ENCODE results near the gene TINCR. TPM values are rescaled to one million over a fixed set of nuclear protein-coding genes. Genes with fewer than 3 reads are reported as not detected.

TINCR gene
- total RNA-seq, 1 experiment from 2014 or later, result 0.34 TPM

DNA sequence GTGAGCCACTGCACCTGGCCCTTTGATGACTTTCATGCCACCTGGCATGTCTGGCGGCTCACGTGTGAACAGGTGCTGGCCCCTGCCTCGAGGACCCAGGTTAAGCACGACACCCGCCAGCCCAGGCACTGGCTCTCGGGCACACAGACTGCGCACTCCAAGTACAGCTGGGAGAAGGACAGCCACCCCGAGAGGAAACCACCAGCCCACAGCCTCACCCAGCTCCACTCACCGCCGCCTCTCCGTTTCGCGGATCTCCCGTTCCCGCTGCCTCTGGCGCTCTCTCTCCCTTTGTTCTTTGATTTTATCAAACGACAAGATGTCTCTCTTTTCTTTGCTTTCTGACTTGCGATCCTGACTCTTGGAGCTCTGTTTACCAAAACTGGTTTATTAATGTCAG is 27.4 kb upstream of the TINCR start:
- no peak for DNase-seq (ENCODE audit: low spot score)

DNA sequence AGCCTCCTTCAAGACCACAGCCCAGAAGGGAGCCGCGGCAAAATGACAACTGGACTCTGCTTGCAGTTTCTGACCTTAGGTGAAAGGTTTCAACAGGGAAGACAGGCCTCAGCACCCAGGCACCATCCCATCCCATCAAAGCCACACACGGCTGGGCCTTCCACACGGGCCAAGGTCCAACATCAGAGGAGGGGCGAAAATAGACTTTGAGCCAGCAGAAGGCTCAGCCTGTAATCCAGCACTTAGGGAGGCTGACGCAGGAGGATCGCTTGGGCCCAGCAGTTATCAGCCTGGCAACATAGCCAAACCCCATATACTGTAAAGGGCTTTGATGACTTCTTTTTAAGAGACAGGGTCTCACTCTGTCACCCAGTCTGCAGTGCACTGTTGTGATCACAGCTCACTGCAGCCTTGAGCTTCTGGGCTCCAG is 26.8 kb upstream of the TINCR start:
- TF ChIP-seq, protein P1, sequence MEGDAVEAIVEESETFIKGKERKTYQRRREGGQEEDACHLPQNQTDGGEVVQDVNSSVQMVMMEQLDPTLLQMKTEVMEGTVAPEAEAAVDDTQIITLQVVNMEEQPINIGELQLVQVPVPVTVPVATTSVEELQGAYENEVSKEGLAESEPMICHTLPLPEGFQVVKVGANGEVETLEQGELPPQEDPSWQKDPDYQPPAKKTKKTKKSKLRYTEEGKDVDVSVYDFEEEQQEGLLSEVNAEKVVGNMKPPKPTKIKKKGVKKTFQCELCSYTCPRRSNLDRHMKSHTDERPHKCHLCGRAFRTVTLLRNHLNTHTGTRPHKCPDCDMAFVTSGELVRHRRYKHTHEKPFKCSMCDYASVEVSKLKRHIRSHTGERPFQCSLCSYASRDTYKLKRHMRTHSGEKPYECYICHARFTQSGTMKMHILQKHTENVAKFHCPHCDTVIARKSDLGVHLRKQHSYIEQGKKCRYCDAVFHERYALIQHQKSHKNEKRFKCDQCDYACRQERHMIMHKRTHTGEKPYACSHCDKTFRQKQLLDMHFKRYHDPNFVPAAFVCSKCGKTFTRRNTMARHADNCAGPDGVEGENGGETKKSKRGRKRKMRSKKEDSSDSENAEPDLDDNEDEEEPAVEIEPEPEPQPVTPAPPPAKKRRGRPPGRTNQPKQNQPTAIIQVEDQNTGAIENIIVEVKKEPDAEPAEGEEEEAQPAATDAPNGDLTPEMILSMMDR (conservative IDR thresholded peaks at IDR 0.05; ENCODE audit: low read depth, low read length), result no peak
- TF ChIP-seq EZH2 (IDR thresholded peaks at IDR 0.05; ENCODE audit: borderline replicate concordance, low read depth, low read length, poor library complexity, severe bottlenecking), result no peak

More for the DNA sequence above, 27.4 kb upstream of the TINCR start:
- Histone ChIP-seq H3K9me3 (ENCODE audit: low read depth, low read length, poor library complexity, severe bottlenecking) (no peaks in the 10 kb centered on the region), H3K4me1 (ENCODE audit: insufficient read depth, low read length, poor library complexity, severe bottlenecking) (peaks cover 23% of the 10 kb centered on the region), H3K27me3 (replicated peaks; ENCODE audit: insufficient read depth, low read depth, low read length, poor library complexity) (no peaks in the 10 kb centered on the region), H3K4me3 (ENCODE audit: low read depth, low read length, poor library complexity, severe bottlenecking) (no peak overlapping the region), H3K36me3 (ENCODE audit: insufficient read depth, low read length, poor library complexity, severe bottlenecking) (peaks cover 95% of the 10 kb centered on the region), H3K27ac (ENCODE audit: low read depth, low read length, poor library complexity, severe bottlenecking) (no peak overlapping the region)
- CTCF ChIA-PET, result no interaction called here
- POLR2A ChIA-PET (ENCODE audit: low non-redundant PET), result no interaction called here
- TF ChIP-seq EZH2 (IDR thresholded peaks at IDR 0.05; ENCODE audit: borderline replicate concordance, low read depth, low read length, poor library complexity, severe bottlenecking), result no peak
- TF ChIP-seq, protein P1 (conservative IDR thresholded peaks at IDR 0.05; ENCODE audit: low read depth, low read length), result no peak
- intact Hi-C loops (cut with micrococcal nuclease; ENCODE audit: unreplicated experiment), result no loop called here
- no TSS peak for BruUV-seq (replicated peaks)

DNA sequence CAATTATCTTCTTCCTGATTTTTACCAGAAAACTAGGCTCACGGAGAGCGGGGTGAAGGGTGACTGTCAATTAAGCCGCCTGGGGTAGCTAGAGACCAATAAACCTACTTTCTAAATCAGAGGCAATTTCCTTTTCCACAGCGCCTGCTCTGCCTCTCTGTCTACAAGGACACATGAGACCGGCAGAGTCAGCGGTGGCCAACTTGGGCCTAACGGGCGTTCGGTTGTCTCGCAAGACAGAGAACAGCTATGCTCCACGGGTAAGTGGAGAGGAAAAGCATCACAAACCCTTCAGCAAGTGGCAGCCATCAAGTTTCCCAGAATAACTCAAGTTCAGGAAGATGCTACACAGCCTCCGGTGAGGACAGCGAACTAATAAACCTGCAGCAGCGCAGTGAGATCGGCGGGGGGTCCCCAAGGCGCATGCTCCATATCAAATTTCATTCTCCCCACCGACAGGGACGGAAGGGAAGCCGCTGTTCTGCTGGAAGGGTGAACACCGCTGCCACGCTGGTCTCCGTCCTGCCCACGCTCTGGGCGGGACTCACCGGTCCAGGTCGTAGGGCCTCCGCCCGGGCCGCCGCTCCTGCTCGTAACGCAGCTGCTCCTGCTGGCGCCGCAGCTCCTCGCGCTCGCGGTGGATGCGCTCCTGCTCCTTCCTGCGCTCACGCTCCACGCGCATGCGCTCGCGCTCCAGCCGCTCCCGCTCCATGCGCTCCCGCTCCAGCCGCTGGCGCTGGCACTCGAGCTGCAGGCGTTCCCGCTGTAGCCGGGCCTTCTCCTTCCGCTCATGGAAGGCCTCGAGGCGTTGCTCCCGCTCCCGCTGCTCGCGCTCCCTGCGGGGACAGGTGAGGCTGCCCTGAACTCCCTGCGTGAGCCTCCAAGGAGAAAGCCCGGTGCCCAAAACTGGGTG is 25.8 kb upstream of the TINCR start:
- peaks cover 94% of the 10 kb centered on the region for H3K36me3 ChIP-seq (ENCODE audit: insufficient read depth, low read length, poor library complexity, severe bottlenecking)
- no TSS peak for BruUV-seq (replicated peaks)
- CTCF ChIA-PET, result interaction anchor here (0.8 kb wide), 1 partner anchor 155 kb away, joined by 9 read pairs; no protein-coding TSS in a partner anchor
- H3K4me3 ChIP-seq (ENCODE audit: low read depth, low read length, poor library complexity, severe bottlenecking), result peak overlapping the region; percentile 2
- peak; percentile 85 for DNase-seq (ENCODE audit: low spot score)
- peaks cover 27% of the 10 kb centered on the region for H3K4me1 ChIP-seq (ENCODE audit: insufficient read depth, low read length, poor library complexity, severe bottlenecking)
- POLR2A ChIA-PET (ENCODE audit: low non-redundant PET), result interaction anchor here (0.6 kb wide), 1 partner anchor 365 kb away, joined by 4 read pairs; no protein-coding TSS in a partner anchor
- no peaks in the 10 kb centered on the region for H3K9me3 ChIP-seq (ENCODE audit: low read depth, low read length, poor library complexity, severe bottlenecking)
- H3K27me3 ChIP-seq (replicated peaks; ENCODE audit: insufficient read depth, low read depth, low read length, poor library complexity), result no peaks in the 10 kb centered on the region
- peak overlapping the region; percentile 59 for H3K27ac ChIP-seq (ENCODE audit: low read depth, low read length, poor library complexity, severe bottlenecking)
- intact Hi-C loops (cut with micrococcal nuclease; ENCODE audit: unreplicated experiment), result no loop called here
- TF ChIP-seq EZH2 (IDR thresholded peaks at IDR 0.05; ENCODE audit: borderline replicate concordance, low read depth, low read length, poor library complexity, severe bottlenecking), result no peak
- TF ChIP-seq, protein P1 (conservative IDR thresholded peaks at IDR 0.05; ENCODE audit: low read depth, low read length), result no peak

More for the DNA sequence above, 26.8 kb upstream of the TINCR start:
- H3K4me1 ChIP-seq (ENCODE audit: insufficient read depth, low read length, poor library complexity, severe bottlenecking), result peaks cover 23% of the 10 kb centered on the region
- H3K27ac ChIP-seq (ENCODE audit: low read depth, low read length, poor library complexity, severe bottlenecking), result no peak overlapping the region
- no peaks in the 10 kb centered on the region for H3K9me3 ChIP-seq (ENCODE audit: low read depth, low read length, poor library complexity, severe bottlenecking)
- BruUV-seq (replicated peaks), result no TSS peak
- no peak for DNase-seq (ENCODE audit: low spot score)
- intact Hi-C loops (cut with micrococcal nuclease; ENCODE audit: unreplicated experiment), result no loop called here
- peaks cover 94% of the 10 kb centered on the region for H3K36me3 ChIP-seq (ENCODE audit: insufficient read depth, low read length, poor library complexity, severe bottlenecking)
- CTCF ChIA-PET, result no interaction called here
- POLR2A ChIA-PET (ENCODE audit: low non-redundant PET), result interaction anchor here (0.6 kb wide), 1 partner anchor 366 kb away, joined by 4 read pairs; no protein-coding TSS in a partner anchor
- H3K4me3 ChIP-seq (ENCODE audit: low read depth, low read length, poor library complexity, severe bottlenecking), result no peak overlapping the region
- no peaks in the 10 kb centered on the region for H3K27me3 ChIP-seq (replicated peaks; ENCODE audit: insufficient read depth, low read depth, low read length, poor library complexity)
